Calu3 (cell line): ENCODE results near the gene SLC27A4. TPM values are rescaled to one million over a fixed set of nuclear protein-coding genes. Genes with fewer than 3 reads are reported as not detected.
"Not testable (repeated sequence)": the region's sequence is repeated elsewhere in the genome, so short reads cannot be mapped to it uniquely, and the experiment has no call there.

Source experiments
- BruUV-seq: library from RNA; stranded (reverse); fragments of 400-500 nt; replicated peaks from 2 replicates; lab custom pipeline; 2021; lab: Mats Ljungman, UMichigan
- CTCF ChIA-PET: fragments of 300-600 bp; sonication (Branson Sonifier 250); formaldehyde crosslinking; loops from one replicate; lab custom pipeline; 2022; ENCODE audit warnings: antibody characterized with exemption; lab: Charles Lee
- DNase-seq: peaks from one replicate; pipeline ENCODE4 v3.0.0; 2022
- H3K27ac Mint-ChIP-seq: one replicate; pipeline ENCODE4 v1.8.0; 2022; ENCODE audit warnings: mixed read lengths; ENCODE audit not compliant: unreplicated experiment
- H3K27me3 Mint-ChIP-seq: one replicate; pipeline ENCODE4 v1.8.0; 2022; ENCODE audit warnings: mixed read lengths; ENCODE audit not compliant: unreplicated experiment
- H3K36me3 Mint-ChIP-seq: one replicate; pipeline ENCODE4 v1.8.0; 2022; ENCODE audit warnings: mild to moderate bottlenecking, moderate library complexity, mixed read lengths; ENCODE audit not compliant: insufficient read depth, unreplicated experiment
- H3K4me1 Mint-ChIP-seq: one replicate; pipeline ENCODE4 v1.8.0; 2022; ENCODE audit warnings: mild to moderate bottlenecking, low read depth, mixed read lengths; ENCODE audit not compliant: unreplicated experiment
- H3K4me3 Mint-ChIP-seq: one replicate; pipeline ENCODE4 v1.8.0; 2022; ENCODE audit warnings: mild to moderate bottlenecking, low read depth, moderate library complexity, mixed read lengths; ENCODE audit not compliant: unreplicated experiment
- H3K9me3 Mint-ChIP-seq: one replicate; pipeline ENCODE4 v1.8.0; 2022; ENCODE audit warnings: low read depth, mixed read lengths; ENCODE audit not compliant: unreplicated experiment
- intact Hi-C: fragments of 100-400 bp; cut with micrococcal nuclease; formaldehyde crosslinking; loops from one replicate; pipeline ENCODE4 v1.10.0; 2022; ENCODE audit not compliant: unreplicated experiment
- total RNA-seq: library from RNA; stranded (reverse); gene quantifications from 2 replicates; pipeline ENCODE4 v1.2.3, GENCODE V29; 2022
- TF ChIP-seq, protein P1 (sequence below): fragments of 200-600 bp; IDR thresholded peaks from one replicate; pipeline ENCODE4 v1.8.0; 2022; ENCODE audit warnings: antibody characterized with exemption; ENCODE audit not compliant: unreplicated experiment

The SLC27A4 gene
- total RNA-seq, 1 experiment from 2014 or later: 13.8 TPM

DNA sequence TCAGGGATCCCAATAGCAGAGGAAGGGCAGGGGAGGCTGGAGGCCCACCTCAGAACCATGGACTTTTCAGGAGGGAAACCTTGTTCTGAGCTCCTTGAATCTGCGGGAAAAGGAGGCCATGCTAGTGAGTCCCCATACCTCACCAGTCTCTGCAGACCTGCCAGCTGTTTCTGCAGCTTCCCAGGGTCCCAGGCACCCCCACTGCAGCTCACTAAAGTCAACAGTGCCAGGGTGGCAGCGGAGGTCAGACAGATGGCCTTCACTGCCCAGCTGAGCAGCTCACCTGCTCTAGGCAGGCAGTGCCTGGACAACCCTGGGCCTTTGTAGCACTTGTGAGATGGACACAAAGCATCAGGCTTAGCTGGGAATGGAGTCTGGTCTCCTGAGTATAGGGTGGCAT, 4.4 kb upstream of the SLC27A4 start:
- CTCF ChIA-PET: no interaction called here
- BruUV-seq: no TSS peak
- intact Hi-C loops: no loop called here
- Mint-ChIP-seq H3K4me1 (no peaks in the 10 kb centered on the region), H3K27me3 (no peaks in the 10 kb centered on the region), H3K36me3 (peaks cover 13% of the 10 kb centered on the region), H3K4me3 (no peak overlapping the region), H3K27ac (no peak overlapping the region), H3K9me3 (no peaks in the 10 kb centered on the region)
- TF ChIP-seq, protein P1, sequence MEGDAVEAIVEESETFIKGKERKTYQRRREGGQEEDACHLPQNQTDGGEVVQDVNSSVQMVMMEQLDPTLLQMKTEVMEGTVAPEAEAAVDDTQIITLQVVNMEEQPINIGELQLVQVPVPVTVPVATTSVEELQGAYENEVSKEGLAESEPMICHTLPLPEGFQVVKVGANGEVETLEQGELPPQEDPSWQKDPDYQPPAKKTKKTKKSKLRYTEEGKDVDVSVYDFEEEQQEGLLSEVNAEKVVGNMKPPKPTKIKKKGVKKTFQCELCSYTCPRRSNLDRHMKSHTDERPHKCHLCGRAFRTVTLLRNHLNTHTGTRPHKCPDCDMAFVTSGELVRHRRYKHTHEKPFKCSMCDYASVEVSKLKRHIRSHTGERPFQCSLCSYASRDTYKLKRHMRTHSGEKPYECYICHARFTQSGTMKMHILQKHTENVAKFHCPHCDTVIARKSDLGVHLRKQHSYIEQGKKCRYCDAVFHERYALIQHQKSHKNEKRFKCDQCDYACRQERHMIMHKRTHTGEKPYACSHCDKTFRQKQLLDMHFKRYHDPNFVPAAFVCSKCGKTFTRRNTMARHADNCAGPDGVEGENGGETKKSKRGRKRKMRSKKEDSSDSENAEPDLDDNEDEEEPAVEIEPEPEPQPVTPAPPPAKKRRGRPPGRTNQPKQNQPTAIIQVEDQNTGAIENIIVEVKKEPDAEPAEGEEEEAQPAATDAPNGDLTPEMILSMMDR: no peak
- DNase-seq: no peak

DNA sequence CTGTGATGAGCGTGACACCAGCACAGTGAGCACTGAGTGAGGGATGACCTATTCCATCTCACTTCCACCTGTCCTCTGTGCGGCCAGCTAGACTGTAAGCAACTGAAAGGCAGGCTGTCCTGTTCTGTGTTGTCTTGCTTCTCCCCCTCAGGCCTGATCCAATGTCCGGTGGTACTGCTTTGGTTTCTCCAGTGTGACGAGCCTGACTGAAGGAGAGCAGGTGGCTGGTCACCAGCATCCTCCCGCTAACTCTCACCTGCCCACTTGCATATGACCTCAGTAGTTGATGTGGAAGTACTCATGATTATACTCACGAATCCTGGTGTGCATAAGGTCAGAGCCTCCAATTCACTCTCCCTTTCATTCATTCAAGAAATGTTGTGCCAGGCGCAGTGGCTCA, 2.4 kb upstream of the SLC27A4 start:
- TF ChIP-seq, protein P1: no peak
- Mint-ChIP-seq H3K27ac (no peak overlapping the region), H3K27me3 (no peaks in the 10 kb centered on the region), H3K4me1 (no peaks in the 10 kb centered on the region), H3K4me3 (no peak overlapping the region), H3K36me3 (peaks cover 20% of the 10 kb centered on the region), H3K9me3 (no peaks in the 10 kb centered on the region)
- no TSS peak for BruUV-seq
- CTCF ChIA-PET: no interaction called here
- intact Hi-C loops: no loop called here
- no peak for DNase-seq

DNA sequence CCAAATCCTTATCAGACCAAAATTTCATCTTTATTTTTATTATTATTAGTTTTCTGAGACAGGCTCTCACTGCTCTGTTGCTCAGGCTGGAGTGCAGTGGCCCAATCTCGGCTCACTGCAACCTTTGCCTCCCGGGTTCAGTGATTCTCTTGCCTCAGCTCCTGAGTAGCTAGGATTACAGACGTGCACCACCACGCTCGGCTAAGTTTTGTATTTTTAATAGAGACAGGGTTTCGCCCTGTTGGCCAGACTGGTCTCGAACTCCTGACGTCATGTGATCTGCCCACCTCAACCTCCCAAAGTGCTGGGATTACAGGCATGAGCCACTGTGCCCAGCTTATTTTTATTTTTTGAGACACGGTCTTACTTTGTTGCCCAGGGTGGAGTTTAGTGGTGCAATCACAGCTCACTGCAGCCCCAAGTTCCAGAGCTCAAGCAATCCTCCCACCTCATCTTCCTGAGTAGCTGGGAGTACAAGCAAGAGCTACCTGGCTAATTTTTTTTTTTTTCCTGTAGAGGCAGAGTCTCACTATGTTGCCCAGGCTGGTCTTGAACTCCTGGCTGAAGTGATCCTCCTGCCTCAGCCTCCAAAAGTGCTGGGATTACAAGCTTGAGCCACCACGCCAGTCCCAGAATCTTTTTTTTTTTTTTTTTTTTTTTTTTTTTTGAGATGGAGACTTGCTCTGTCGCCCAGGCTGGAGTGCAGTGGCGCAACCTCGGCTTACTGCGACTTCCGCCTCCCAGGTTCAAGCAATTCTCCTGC, 1.3 kb upstream of the SLC27A4 start:
- H3K4me1 Mint-ChIP-seq, intact Hi-C loops, H3K9me3 Mint-ChIP-seq, BruUV-seq, H3K27ac Mint-ChIP-seq, DNase-seq, H3K27me3 Mint-ChIP-seq: not testable (repeated sequence)
- CTCF ChIA-PET: interaction anchor here (0.6 kb wide), 1 partner anchor 45 kb away, joined by 3 read pairs; no protein-coding TSS in a partner anchor
- H3K36me3 Mint-ChIP-seq: peaks cover 25% of the 10 kb centered on the region
- peak overlapping the region; percentile 83 for H3K4me3 Mint-ChIP-seq

DNA sequence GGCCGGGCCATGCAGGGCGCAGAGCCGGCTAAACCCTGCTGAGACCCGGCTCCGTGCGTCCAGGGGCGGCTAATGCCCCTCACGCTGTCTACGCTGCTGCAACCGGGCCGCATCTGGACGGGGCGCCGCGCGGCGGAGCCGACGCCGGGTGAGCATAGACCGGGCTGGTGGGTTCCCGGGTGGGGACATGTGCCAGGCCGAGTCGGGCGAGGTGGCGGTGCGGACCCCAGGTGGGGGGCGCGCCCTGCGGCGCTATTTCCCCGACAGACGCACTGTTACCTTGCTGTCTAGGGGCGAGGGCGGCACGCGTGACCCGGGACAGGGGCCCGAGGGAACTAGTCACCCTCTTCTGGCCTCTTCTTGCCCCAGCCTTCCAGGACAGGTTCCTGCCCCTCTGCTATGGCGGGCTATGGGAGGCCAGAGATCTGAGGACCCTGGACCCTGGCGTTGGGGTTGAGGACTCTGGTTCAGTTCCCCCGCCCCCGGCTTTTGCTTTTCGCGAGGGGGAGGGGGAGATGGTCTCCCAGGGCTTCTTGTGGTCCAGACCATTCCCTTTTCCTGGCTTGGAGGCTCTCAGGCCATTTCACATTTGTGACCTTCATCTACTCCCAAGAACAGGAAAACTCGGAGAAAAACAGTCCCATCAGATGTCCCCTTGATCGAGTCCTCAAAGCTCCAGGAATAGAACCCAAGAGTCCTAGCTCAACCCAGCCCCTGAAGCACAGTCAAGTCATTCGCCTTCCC, 536 bp downstream of the SLC27A4 start:
- Mint-ChIP-seq H3K4me1 (no peaks in the 10 kb centered on the region), H3K27ac (peak overlapping the region; percentile 61), H3K36me3 (peaks cover 25% of the 10 kb centered on the region), H3K27me3 (no peaks in the 10 kb centered on the region), H3K4me3 (peak overlapping the region; percentile 83), H3K9me3 (no peaks in the 10 kb centered on the region)
- no TSS peak for BruUV-seq
- intact Hi-C loops: loop anchor here (2.0 kb wide), 1 partner anchor 46 kb away; no protein-coding TSS in a partner anchor
- CTCF ChIA-PET: interaction anchor here (0.6 to 1.3 kb wide), 4 partner anchors 30 to 80 kb away, joined by 3 to 11 read pairs (median 4); partner anchors contain the start of genes CERCAM and URM1
- TF ChIP-seq, protein P1: no peak
- no peak for DNase-seq
